Adrenal gland (tissue), 12 donors: ENCODE data around the gene PCDHGB6. TPM values are rescaled to one million over a fixed set of nuclear protein-coding genes. Genes with fewer than 3 reads are reported as not detected.

Experiments
- DNase-seq, 7 donors: peaks; one replicate each; pipeline ENCODE4 v3.0.0-alpha.2; 2019 to 2020
- H3K27ac ChIP-seq, 5 donors: fragments of 200-600 bp; sonication (generic) in 4 of 5; 1 replicate in 3 of 5; 2 replicates in 2 of 5; pipeline versions ENCODE4 v1.5.1 to v1.8.0; 2016 to 2020; ENCODE audit warnings: mild to moderate bottlenecking in 1 of 5
- H3K27me3 ChIP-seq: fragments of 200-600 bp; 2 replicates; pipeline ENCODE4 v1.8.0; 2021
- H3K36me3 ChIP-seq, 2 donors: fragments of 200-600 bp; replicated peaks in 1 of 2; 1 replicate in 1 of 2; 2 replicates in 1 of 2; pipeline versions ENCODE4 v1.5.1 to v1.8.0; 2018 to 2022
- H3K4me1 ChIP-seq, 2 donors: fragments of 200-600 bp; replicated peaks in 1 of 2; 1 replicate in 1 of 2; 2 replicates in 1 of 2; pipeline versions ENCODE4 v1.5.1 to v1.8.0; 2018 to 2021
- H3K4me3 ChIP-seq, 4 donors: fragments of 200-600 bp; sonication (generic) in 3 of 4; one replicate each; pipeline ENCODE4 v1.5.1; 2016 to 2018
- H3K9me3 ChIP-seq, 3 donors: fragments of 200-600 bp; sonication (generic) in 1 of 3; replicated peaks in 1 of 3; 1 replicate in 2 of 3; 2 replicates in 1 of 3; pipeline versions ENCODE4 v1.5.1 to v1.8.0; 2016 to 2021
- CTCF ChIP-seq, 6 experiments: fragments of 450-650 bp in 4 of 6; fragments of 200-600 bp in 2 of 6; sonication (generic) in 1 of 6; IDR thresholded peaks; 1 replicate in 5 of 6; 2 replicates in 1 of 6; pipeline versions ENCODE4 v1.5.1 to v1.8.0; 2016 to 2021; ENCODE audit warnings: antibody characterized with exemption in 6 of 6, mild to moderate bottlenecking in 2 of 6, moderate library complexity in 1 of 6
- POLR2A ChIP-seq, 2 donors: fragments of 450-650 bp; IDR thresholded peaks; one replicate each; pipeline ENCODE4 v1.6.1; 2017; ENCODE audit warnings: antibody characterized with exemption in 2 of 2, mild to moderate bottlenecking in 2 of 2, moderate library complexity in 1 of 2
- WGBS, 4 donors: extraction: QIAGEN DNeasy Blood & Tissue Kit in 2 of 4; methylation state at CpG; one replicate each; pipeline versions ENCODE4 v1.1.5 to v1.1.7; 2013 to 2017; 5-methylcytosine and 5-hydroxymethylcytosine counted together
- intact Hi-C, 2 donors: fragments of 100-400 bp; cut with DNase I; formaldehyde crosslinking; loops; one replicate each; pipeline versions ENCODE4 v1.14.1 to v1.15.0; 2022 to 2023
- polyA plus RNA-seq, 3 donors: library from polyadenylated mRNA; stranded (reverse); fragments of 200-250 nt in 2 of 3; fragments of 350-450 nt in 1 of 3; fragmentation: Illumina TruSeq in 1 of 3; extraction: RNeasy Lipid Tissue Mini Kit (QIAGEN cat#74804) in 1 of 3; gene quantifications; one replicate each; pipeline ENCODE4 v1.2.3, GENCODE V29; 2013 to 2014
- total RNA-seq, 9 donors: library from RNA; depleted of rRNA in 4 of 9; stranded (reverse); fragments of >200 nt in 4 of 9; fragments of 120-200 nt in 1 of 9; fragmentation: NEBNext Ultra II Directional in 1 of 9; extraction: Animal tissue kit (Norgen Biotek cat#: 25700) in 1 of 9; gene quantifications; one replicate each; pipeline versions ENCODE4 v1.1.0 to v1.2.4, GENCODE V29; 2013 to 2023
- donor health status: healthy with polysubstance abuse.
- donor health status: Bipolar disorder and iron deficiency.
- donor health status: DM: yes; HTN: yes; CAD: no.
- donor health status: DM: no; HTN: no; CAD: no.
- donor health status: DM: no; HTN: no; CAD: no.
- donor health status: DM: yes; HTN: yes; CAD: no.

PCDHGB6 gene
- total and polyA plus RNA-seq, 12 donors, result 0.61 to 15.9 (median 8.9) TPM

DNA sequence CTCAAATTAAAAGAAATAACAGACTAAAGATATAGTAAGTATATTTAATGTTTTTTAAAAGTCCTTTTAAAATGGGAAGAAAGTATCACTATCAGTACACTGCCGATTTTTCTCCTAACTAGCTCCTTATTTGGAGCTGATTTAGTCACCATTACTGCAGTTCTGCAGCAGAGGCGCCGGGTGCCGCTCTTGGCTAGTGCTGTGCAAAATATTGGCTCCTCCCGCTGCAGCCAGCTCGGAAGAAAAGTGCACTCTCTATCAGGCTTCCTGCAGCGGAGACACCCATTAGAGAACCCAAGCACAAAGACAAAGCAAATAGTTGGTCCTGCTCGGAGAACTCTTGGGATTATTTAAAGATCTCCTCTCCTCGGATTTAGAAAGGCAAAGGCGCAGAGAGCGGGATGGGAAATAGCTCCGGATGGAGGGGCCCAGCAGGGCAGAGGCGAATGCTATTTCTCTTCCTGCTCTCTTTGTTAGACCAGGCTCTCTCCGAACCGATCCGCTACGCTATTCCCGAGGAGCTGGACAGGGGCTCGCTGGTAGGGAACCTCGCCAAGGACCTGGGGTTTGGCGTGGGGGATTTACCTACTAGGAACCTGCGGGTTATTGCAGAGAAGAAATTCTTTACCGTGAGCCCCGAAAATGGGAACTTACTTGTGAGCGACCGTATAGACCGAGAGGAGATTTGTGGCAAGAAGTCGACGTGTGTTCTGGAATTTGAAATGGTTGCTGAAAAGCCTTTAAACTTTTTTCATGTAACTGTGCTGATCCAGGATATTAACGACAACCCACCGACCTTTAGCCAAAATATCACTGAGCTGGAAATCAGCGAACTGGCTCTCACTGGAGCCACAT, 37.6 kb upstream of the PCDHGB6 start, which contains the start of gene PCDHGB3:
Gene PCDHGB3 (plus strand): TSS at position 249 of the 855 bp plus-strand sequence. CDS start 153 bp downstream, at position 402.
- H3K36me3 ChIP-seq, result no peaks in the 10 kb centered on the region
- H3K27me3 ChIP-seq, result no peaks in the 10 kb centered on the region
- H3K9me3 ChIP-seq, result peaks cover 4 to 51% (median 4%) of the 10 kb centered on the region in 3 donors
- H3K4me3 ChIP-seq, result peak within 1 kb of the TSS in 1 of 4 donors; percentile 34
- no peak for TF ChIP-seq POLR2A (IDR thresholded peaks at IDR 0.05)
- peak in 3 of 6 experiments; percentile 25 to 31 (median 25) for TF ChIP-seq CTCF (IDR thresholded peaks at IDR 0.05)
- intact Hi-C loops, result no loop called here
- WGBS, 4 donors, result 13 to 25% (median 18%) methylated on average over 29 to 32 of the region's 32 CpGs
- peak in 2 of 7 donors; percentile 23 to 29 for DNase-seq
- H3K4me1 ChIP-seq, result no peaks in the 10 kb centered on the region
- no peak within 1 kb of the TSS for H3K27ac ChIP-seq

DNA sequence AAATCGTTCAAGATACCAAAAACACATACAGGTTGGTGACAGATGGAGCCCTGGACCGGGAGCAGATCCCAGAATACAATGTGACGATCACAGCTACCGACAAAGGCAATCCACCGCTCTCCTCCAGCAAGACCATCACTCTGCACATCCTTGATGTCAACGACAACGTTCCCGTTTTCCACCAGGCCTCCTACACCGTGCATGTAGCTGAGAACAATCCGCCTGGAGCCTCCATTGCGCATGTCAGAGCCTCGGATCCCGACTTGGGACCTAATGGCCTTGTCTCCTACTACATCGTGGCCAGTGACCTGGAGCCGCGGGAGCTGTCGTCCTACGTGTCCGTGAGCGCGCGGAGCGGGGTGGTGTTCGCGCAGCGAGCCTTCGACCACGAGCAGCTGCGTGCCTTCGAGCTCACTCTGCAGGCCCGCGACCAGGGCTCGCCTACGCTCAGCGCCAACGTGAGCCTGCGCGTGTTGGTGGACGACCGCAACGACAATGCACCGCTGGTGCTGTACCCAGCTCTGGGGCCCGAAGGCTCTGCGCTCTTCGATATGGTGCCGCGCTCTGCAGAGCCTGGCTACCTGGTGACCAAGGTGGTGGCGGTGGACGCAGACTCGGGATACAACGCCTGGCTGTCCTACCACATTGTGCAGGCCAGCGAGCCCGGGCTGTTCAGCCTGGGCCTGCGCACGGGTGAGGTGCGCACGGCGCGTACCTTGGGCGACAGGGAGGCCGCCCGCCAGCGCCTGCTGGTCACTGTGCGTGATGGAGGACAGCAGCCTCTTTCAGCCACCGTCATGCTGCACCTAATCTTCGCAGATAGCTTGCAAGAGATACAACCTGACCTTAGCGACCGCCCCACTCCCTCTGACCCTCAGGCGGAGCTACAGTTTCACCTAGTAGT, 36.0 kb upstream of the PCDHGB6 start:
- Histone ChIP-seq H3K36me3 (no peaks in the 10 kb centered on the region), H3K27ac (no peak overlapping the region), H3K9me3 (peaks cover 2 to 37% (median 4%) of the 10 kb centered on the region in 3 donors), H3K4me1 (no peaks in the 10 kb centered on the region), H3K27me3 (no peaks in the 10 kb centered on the region), H3K4me3 (no peak overlapping the region)
- no peak for DNase-seq
- intact Hi-C loops, result no loop called here
- no peak for TF ChIP-seq CTCF (IDR thresholded peaks at IDR 0.05)
- no peak for TF ChIP-seq POLR2A (IDR thresholded peaks at IDR 0.05)
- 26 to 32% (median 27%) methylated on average over 8 to 69 of the region's 69 CpGs for WGBS, 4 donors

GRCh38 chr5:141373673-141374317, 34.0 kb upstream of the PCDHGB6 start, which contains the start of gene PCDHGA6:
Gene PCDHGA6 (plus strand): TSS chr5:141373891. CDS start chr5:141374084, 193 bp downstream.
- H3K9me3 ChIP-seq, result peaks cover 3 to 41% (median 8%) of the 10 kb centered on the region in 3 donors
- 10 to 18% (median 15%) methylated on average over 23 to 27 of the region's 27 CpGs for WGBS, 4 donors
- H3K4me1 ChIP-seq, result no peaks in the 10 kb centered on the region
- TF ChIP-seq POLR2A (IDR thresholded peaks at IDR 0.05) (no peak), CTCF (IDR thresholded peaks at IDR 0.05) (peak in 4 of 6 experiments; percentile 11 to 30 (median 24))
- no peak for DNase-seq
- peak within 1 kb of the TSS in 1 of 4 donors; percentile 20 for H3K4me3 ChIP-seq
- no peaks in the 10 kb centered on the region for H3K27me3 ChIP-seq
- intact Hi-C loops, result no loop called here
- H3K36me3 ChIP-seq, result no peaks in the 10 kb centered on the region
- H3K27ac ChIP-seq, result no peak within 1 kb of the TSS
